Activated T-cell treated with anti-CD3 and anti-CD28 coated beads, Interleukin-2, amount 50 U/mL, for 72 hours (primary cell): Measurements from ENCODE around the gene OGFOD3. TPM values are rescaled to one million over a fixed set of nuclear protein-coding genes. Genes with fewer than 3 reads are reported as not detected.
"Not testable (repeated sequence)": the region's sequence is repeated elsewhere in the genome, so short reads cannot be mapped to it uniquely, and the experiment has no call there.

Experiments
- ATAC-seq, 2 donors: fragments of 150-1000 bp; cut with Tn5 transposase; replicated peaks in 1 of 2; 2 replicates each; pipeline ENCODE4 v1.10.0; 2021; ENCODE audit warnings: moderate library complexity in 2 of 2, mild to moderate bottlenecking in 1 of 2
- DNase-seq, 2 donors: peaks; one replicate each; pipeline ENCODE4 v3.0.0; 2021 to 2022; ENCODE audit warnings: mixed read lengths in 1 of 2
- H3K27ac Mint-ChIP-seq: one replicate; pipeline ENCODE4 v1.8.0; 2022; ENCODE audit warnings: mild to moderate bottlenecking, moderate library complexity, mixed read lengths
- H3K27me3 Mint-ChIP-seq: one replicate; pipeline ENCODE4 v1.8.0; 2022; ENCODE audit warnings: low read depth, mixed read lengths
- H3K36me3 Mint-ChIP-seq, 2 donors: one replicate each; pipeline ENCODE4 v1.8.0; 2022; ENCODE audit warnings: mixed read lengths in 2 of 2, mild to moderate bottlenecking in 1 of 2; ENCODE audit not compliant: insufficient read depth in 2 of 2
- H3K4me1 Mint-ChIP-seq: one replicate; pipeline ENCODE4 v1.8.0; 2022; ENCODE audit warnings: low read depth, mixed read lengths
- H3K4me3 Mint-ChIP-seq, 2 donors: one replicate each; pipeline ENCODE4 v1.8.0; 2022; ENCODE audit warnings: mild to moderate bottlenecking in 2 of 2, mixed read lengths in 2 of 2, moderate library complexity in 2 of 2
- H3K9me3 Mint-ChIP-seq, 2 donors: one replicate each; pipeline ENCODE4 v1.8.0; 2022; ENCODE audit warnings: mixed read lengths in 2 of 2
- total RNA-seq, 2 donors: library from RNA; stranded (reverse); gene quantifications; one replicate each; pipeline ENCODE4 v1.2.3, GENCODE V29; 2022

OGFOD3 gene
- total RNA-seq, 2 donors from 2014 or later: 17.2 to 17.7 TPM

GRCh38 chr17:82373731-82374625 is 44.4 kb downstream of the OGFOD3 start:
- no peak for ATAC-seq
- H3K27ac Mint-ChIP-seq: no peak overlapping the region
- H3K9me3 Mint-ChIP-seq: no peaks in the 10 kb centered on the region
- peaks cover 27% of the 10 kb centered on the region for H3K4me1 Mint-ChIP-seq
- no peak overlapping the region for H3K4me3 Mint-ChIP-seq
- H3K27me3 Mint-ChIP-seq: peaks cover 54% of the 10 kb centered on the region
- DNase-seq: no peak
- no peaks in the 10 kb centered on the region for H3K36me3 Mint-ChIP-seq

- Mint-ChIP-seq H3K27me3 (peaks cover 51% of the 10 kb centered on the region), H3K4me3 (peak overlapping the region; percentile 20 to 56), H3K4me1 (peaks cover 23% of the 10 kb centered on the region)
- not testable (repeated sequence) for H3K27ac Mint-ChIP-seq, ATAC-seq, H3K9me3 Mint-ChIP-seq, H3K36me3 Mint-ChIP-seq, DNase-seq
Observed at GRCh38 chr17:82373072-82373452, 45.3 kb downstream of the OGFOD3 start.

- H3K27me3 Mint-ChIP-seq: peaks cover 52% of the 10 kb centered on the region
- H3K4me1 Mint-ChIP-seq: peaks cover 23% of the 10 kb centered on the region
- H3K4me3 Mint-ChIP-seq: peak overlapping the region; percentile 34 to 56
- no peaks in the 10 kb centered on the region for H3K36me3 Mint-ChIP-seq
- ATAC-seq (no peak), DNase-seq (no peak)
- no peaks in the 10 kb centered on the region for H3K9me3 Mint-ChIP-seq
- H3K27ac Mint-ChIP-seq: no peak overlapping the region
Observed at GRCh38 chr17:82372249-82373071, 45.9 kb downstream of the OGFOD3 start.

DNA sequence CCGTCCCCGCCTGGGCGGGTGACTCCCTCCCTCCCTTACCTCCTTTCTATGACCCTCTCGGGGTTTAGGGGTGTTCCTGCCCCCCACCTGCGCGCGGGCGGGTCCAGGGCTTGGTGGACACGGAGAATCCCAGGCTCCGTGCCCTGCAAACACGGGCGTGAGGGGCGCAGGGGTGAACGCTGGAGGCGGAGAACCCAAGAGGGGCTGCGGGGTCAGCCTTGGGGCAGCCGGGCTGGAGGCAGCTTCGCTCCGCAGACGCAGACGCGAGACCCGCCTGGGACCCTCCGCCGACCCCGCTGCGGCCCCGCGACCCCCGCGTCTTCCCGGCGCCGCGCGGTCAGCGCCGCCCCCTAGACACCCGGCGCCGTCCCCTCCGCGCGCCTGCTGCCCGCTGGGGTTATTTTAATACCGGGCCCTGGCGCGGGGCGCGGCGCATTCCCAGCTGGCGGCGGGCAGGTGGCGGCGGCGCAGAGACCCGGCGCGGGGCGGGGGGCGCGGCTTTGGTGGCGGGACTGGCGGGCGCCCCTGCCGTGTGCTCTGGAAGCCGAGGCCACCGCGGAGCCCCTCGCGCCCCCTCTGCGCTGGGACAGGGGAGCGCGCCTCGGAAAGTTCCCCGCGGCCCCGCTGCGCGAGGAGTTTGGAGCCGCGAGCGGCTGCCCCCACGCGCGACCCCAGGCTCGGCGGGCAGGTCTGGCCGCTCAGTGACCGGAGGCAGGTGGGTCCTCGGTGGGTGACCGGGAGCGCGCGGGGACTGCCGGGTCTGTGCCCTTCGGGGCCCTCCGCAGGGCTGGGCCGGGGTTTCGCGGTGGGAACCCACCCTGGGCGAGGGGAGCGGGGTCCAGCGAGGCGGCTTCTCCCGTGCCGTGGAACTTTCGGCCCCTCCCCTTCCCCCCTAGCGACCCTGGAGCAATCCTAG is 46.8 kb downstream of the OGFOD3 start, which contains the start of gene UTS2R:
Gene UTS2R (plus strand): TSS at position 433 of the 916 bp plus-strand sequence. CDS start 2,560 bp downstream, outside the sequence.
- no peaks in the 10 kb centered on the region for H3K36me3 Mint-ChIP-seq
- H3K27me3 Mint-ChIP-seq: peaks cover 54% of the 10 kb centered on the region
- peak within 1 kb of the TSS; percentile 82 to 87 for H3K4me3 Mint-ChIP-seq
- no peaks in the 10 kb centered on the region for H3K9me3 Mint-ChIP-seq
- H3K27ac Mint-ChIP-seq: no peak within 1 kb of the TSS
- no peak for ATAC-seq
- H3K4me1 Mint-ChIP-seq: peaks cover 23% of the 10 kb centered on the region
- no peak for DNase-seq

GRCh38 chr17:82370471-82371332 is 47.7 kb downstream of the OGFOD3 start:
- Mint-ChIP-seq H3K27me3 (peaks cover 51% of the 10 kb centered on the region), H3K36me3 (no peaks in the 10 kb centered on the region), H3K27ac (no peak overlapping the region), H3K9me3 (no peaks in the 10 kb centered on the region), H3K4me3 (peak overlapping the region; percentile 82 to 87), H3K4me1 (peaks cover 23% of the 10 kb centered on the region)
- ATAC-seq (peak; percentile 54 to 62), DNase-seq (peak; percentile 29 to 30)

DNA sequence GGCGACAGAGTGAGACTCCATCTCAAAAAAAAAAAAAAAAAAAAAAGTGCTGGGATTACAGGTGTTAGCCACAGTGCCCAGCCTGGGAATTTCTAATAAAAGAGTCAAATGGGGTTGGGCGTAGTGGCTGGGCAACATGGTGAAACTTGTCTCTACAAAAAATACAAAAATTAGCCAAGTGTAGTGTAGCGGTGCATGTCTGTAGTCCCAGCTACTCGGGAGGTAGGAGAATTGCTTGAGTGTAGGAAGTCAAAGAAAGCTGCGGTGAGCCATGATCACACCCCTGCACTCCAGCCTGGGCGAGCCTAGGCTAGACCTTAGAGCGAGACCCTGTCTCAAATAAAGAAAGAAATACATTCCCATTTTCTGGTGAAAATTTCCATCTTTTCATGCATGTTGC is 49.2 kb downstream of the OGFOD3 start:
- peaks cover 23% of the 10 kb centered on the region for H3K4me1 Mint-ChIP-seq
- no peaks in the 10 kb centered on the region for H3K36me3 Mint-ChIP-seq
- H3K27ac Mint-ChIP-seq: no peak overlapping the region

GRCh38 chr17:82367724-82368524 is 50.5 kb downstream of the OGFOD3 start:
- no peak overlapping the region for H3K4me3 Mint-ChIP-seq
- ATAC-seq: peak; percentile 52 to 66
- H3K9me3 Mint-ChIP-seq: no peaks in the 10 kb centered on the region
- no peak for DNase-seq
- no peak overlapping the region for H3K27ac Mint-ChIP-seq
- peaks cover 16% of the 10 kb centered on the region for H3K4me1 Mint-ChIP-seq
- peaks cover 40% of the 10 kb centered on the region for H3K27me3 Mint-ChIP-seq
- H3K36me3 Mint-ChIP-seq: no peaks in the 10 kb centered on the region

More for the DNA sequence above, 49.2 kb downstream of the OGFOD3 start:
- Mint-ChIP-seq H3K4me3 (no peak overlapping the region), H3K9me3 (no peaks in the 10 kb centered on the region), H3K27me3 (peaks cover 48% of the 10 kb centered on the region)
- ATAC-seq: no peak
- DNase-seq: no peak

DNA sequence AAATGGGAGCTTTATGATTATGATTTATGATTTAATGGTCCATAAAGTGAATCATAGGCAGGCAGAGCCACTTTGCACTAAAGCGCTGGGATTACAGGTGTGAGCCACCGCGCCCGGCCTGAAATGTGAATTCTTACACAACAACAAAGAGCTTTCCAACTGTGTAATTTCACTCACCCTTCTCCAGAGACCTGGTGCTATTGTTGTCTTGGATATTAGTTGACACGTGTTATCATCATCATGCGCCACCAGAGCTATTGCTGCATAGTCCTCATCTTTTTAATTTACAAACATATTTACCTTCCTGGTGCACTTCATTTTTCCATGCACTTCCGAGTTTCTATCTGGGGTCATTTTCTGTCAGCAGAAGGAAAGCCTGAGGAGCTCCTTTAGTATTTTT is 51.6 kb downstream of the OGFOD3 start:
- Mint-ChIP-seq H3K4me1 (peaks cover 10% of the 10 kb centered on the region), H3K27ac (no peak overlapping the region), H3K9me3 (no peaks in the 10 kb centered on the region), H3K27me3 (peaks cover 32% of the 10 kb centered on the region), H3K36me3 (no peaks in the 10 kb centered on the region), H3K4me3 (no peak overlapping the region)
- no peak for ATAC-seq
- no peak for DNase-seq

DNA sequence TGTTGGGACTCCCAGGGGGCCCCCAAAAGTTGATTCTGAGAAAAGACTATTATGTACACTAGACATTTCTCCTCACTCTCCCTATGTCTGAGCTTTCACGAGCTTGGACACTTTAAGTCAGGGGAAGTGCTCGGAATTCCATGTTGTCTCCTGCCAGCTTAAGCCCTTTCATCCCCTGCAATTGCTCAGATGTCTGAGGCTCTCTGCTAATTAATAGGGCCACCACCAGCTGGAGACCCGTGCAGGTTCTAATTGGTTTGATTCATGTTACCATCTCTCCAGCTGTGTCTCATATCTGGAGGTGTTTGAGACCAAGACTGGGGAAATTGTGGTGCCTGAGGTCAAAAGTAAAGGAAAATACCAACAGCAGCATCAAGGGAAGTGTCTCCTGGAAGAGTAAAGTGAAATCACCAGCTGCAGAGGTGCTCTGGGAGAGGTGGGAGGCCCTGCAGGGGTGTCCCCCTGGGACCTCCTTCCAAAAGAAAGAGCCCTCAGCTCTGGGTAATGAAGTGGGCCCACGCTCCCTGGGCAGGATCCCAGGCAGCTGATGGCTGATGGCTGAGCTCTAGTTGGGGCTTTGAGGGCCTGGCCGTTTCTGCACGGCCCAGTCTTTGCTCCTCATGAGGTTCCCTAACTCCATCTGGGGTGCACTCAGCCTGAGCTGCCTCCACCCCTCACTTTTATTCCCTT is 52.6 kb downstream of the OGFOD3 start:
- H3K4me3 Mint-ChIP-seq: no peak overlapping the region
- no peak for DNase-seq

GRCh38 chr17:82361885-82362633 is 56.3 kb downstream of the OGFOD3 start:
- Mint-ChIP-seq H3K9me3 (no peaks in the 10 kb centered on the region), H3K27ac (no peak overlapping the region), H3K36me3 (no peaks in the 10 kb centered on the region), H3K4me3 (no peak overlapping the region), H3K4me1 (peaks cover 8% of the 10 kb centered on the region), H3K27me3 (peaks cover 14% of the 10 kb centered on the region)
- DNase-seq (no peak), ATAC-seq (no peak)

More for the DNA sequence above, 52.6 kb downstream of the OGFOD3 start:
- Mint-ChIP-seq H3K27ac (no peak overlapping the region), H3K4me1 (peaks cover 5% of the 10 kb centered on the region), H3K27me3 (peaks cover 27% of the 10 kb centered on the region), H3K36me3 (no peaks in the 10 kb centered on the region), H3K9me3 (no peaks in the 10 kb centered on the region)
- no peak for ATAC-seq
